Measurements from ENCODE around the gene CAMSAP2.

- TF ChIP-seq CTCF (IDR thresholded peaks at IDR 0.05; ENCODE audit: low read depth, low read length) = no peak
- no peak for TF ChIP-seq POLR2A (IDR thresholded peaks at IDR 0.05; ENCODE audit: extremely low read depth, insufficient read length)
These were observed 106.7 kb downstream of the CAMSAP2 start for GRCh38 chr1:200845360-200845759.
